Muscle of leg (tissue), 11 donors: ENCODE data around the gene ST6GALNAC3. TPM values are rescaled to one million over a fixed set of nuclear protein-coding genes. Genes with fewer than 3 reads are reported as not detected.

Source experiments
- DNase-seq: peaks from one replicate; pipeline ENCODE4 v3.0.0; 2013
- H3K27ac ChIP-seq: one replicate; pipeline ENCODE4 v1.5.1; 2013; ENCODE audit warnings: mild to moderate bottlenecking, low read length, control low read depth
- H3K27me3 ChIP-seq: one replicate; pipeline ENCODE4 v1.6.1; 2013; ENCODE audit warnings: low read length; ENCODE audit not compliant: control insufficient read depth, insufficient read depth
- H3K36me3 ChIP-seq: one replicate; pipeline ENCODE4 v1.6.1; 2013; ENCODE audit warnings: low read length; ENCODE audit not compliant: control insufficient read depth, insufficient read depth
- H3K4me1 ChIP-seq: one replicate; pipeline ENCODE4 v1.6.1; 2013; ENCODE audit warnings: low read length; ENCODE audit not compliant: control insufficient read depth, insufficient read depth
- H3K4me3 ChIP-seq: one replicate; pipeline ENCODE4 v1.5.1; 2013; ENCODE audit warnings: low read length, control low read depth
- H3K9me3 ChIP-seq: replicated peaks from 2 replicates; pipeline ENCODE4 v1.6.1; 2013; ENCODE audit warnings: low read depth, low read length; ENCODE audit not compliant: control insufficient read depth
- WGBS: methylation state at CpG from one replicate; pipeline ENCODE4 v1.1.5; 2013; ENCODE audit warnings: missing lambda C conversion rate; ENCODE audit not compliant: insufficient coverage; 5-methylcytosine and 5-hydroxymethylcytosine counted together
- polyA plus RNA-seq, 8 donors: library from polyadenylated mRNA; unstranded; fragments of 120-200 nt; gene quantifications; one replicate each; pipeline versions ENCODE4 v1.2.1 to v1.2.3, GENCODE V29; 2013; ENCODE audit warnings: inconsistent platforms in 1 of 8, low replicate concordance in 1 of 8; ENCODE audit not compliant: insufficient read length in 8 of 8, insufficient read depth in 1 of 8
- total RNA-seq: library from RNA; stranded (reverse); fragments of 120-200 nt; gene quantifications from one replicate; pipeline ENCODE4 v1.2.4, GENCODE V29; 2013

The ST6GALNAC3 gene
- total and polyA plus RNA-seq, 9 donors, result 3.6 to 9.0 (median 6.4) TPM

DNA sequence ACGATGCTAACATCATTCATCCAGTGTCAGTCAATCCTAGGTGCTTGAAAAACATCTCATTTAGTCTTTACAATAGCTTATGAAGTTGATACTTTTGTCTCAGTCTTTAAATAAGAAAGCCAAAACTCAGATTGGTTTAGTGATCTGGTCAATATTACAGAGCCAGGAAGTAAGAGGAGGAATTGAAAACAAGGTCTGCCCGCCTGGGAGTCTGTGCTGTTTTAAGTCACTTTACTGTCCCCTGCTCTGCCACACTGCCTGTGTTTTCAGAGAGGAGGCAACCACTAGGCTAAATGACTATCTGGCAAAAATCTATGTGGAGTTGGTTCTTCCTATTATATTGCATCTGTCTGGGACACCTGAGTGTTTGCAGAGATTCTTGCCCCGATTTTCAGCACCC lies 62.3 kb downstream of the ST6GALNAC3 start:
- Histone ChIP-seq H3K27ac (no peak overlapping the region), H3K27me3 (no peaks in the 10 kb centered on the region), H3K36me3 (no peaks in the 10 kb centered on the region), H3K4me1 (no peaks in the 10 kb centered on the region), H3K4me3 (no peak overlapping the region), H3K9me3 (no peaks in the 10 kb centered on the region)
- WGBS, result 67% methylated on average over 1 of the region's 3 CpGs
- DNase-seq, result no peak

DNA sequence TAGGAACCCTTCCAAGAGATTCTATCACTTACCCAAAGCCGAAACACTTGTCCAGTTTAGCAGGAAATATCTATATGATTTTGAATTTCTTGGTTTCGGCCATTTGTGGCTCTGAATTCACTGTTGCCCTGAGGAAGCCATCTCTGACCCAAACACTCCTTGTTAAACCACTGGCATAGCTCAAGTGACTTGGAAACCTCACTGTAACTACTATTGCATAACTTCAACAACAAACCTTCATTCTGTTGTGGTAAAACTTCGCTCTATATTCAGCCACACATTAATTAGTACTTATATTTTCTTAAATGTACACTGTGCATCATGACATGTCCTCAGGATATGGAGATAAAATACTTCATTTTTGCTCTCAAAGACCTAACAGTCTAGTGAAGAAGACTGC lies 63.2 kb downstream of the ST6GALNAC3 start:
- no peak overlapping the region for H3K27ac ChIP-seq
- DNase-seq, result no peak
- H3K4me3 ChIP-seq, result no peak overlapping the region
- no peaks in the 10 kb centered on the region for H3K9me3 ChIP-seq
- WGBS, result 100% methylated on average over 1 of the region's 3 CpGs
- H3K36me3 ChIP-seq, result no peaks in the 10 kb centered on the region
- H3K4me1 ChIP-seq, result no peaks in the 10 kb centered on the region
- H3K27me3 ChIP-seq, result no peaks in the 10 kb centered on the region

DNA sequence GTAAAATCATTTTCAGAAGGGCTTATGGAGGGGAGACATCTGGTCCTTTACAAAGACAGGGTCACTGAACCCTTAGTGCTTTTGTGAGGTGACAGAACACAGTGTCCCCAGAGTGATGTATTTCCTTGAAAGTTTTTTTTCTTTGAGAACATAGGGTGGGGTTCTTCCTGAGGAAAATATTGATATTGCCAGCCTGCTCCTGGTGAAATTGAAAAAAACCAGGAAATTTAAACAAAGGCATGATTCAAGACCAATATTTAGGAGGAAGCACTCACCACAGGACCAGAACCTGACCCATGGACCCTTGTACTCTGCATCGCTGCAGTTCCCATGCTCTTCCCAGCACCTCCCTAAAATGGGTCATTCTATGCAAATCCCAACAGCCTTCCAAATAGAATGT lies 63.7 kb downstream of the ST6GALNAC3 start:
- Histone ChIP-seq H3K4me1 (no peaks in the 10 kb centered on the region), H3K27me3 (no peaks in the 10 kb centered on the region), H3K27ac (no peak overlapping the region), H3K4me3 (no peak overlapping the region), H3K36me3 (no peaks in the 10 kb centered on the region), H3K9me3 (no peaks in the 10 kb centered on the region)
- DNase-seq, result no peak
- WGBS, result 86% methylated on average over 1 of the region's 1 CpG

DNA sequence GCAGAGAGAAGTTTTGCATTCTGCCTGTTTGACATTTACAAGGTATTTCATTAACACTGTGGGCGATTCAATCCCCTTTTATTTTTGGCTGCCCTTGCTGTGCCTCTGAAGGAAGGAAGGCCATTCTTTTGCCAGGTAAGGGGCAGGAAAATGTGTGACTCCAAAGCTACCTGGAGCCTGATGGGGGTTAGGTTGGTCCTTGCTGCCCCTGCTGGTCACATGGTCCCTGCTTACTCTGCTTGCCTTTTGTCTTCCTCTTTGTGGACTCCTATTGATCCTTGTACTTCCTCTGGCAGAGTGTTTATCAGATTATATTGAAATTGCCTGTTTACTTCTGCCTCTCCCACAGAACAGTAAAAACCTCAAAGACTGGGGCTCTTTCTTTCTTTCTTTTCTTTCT lies 65.7 kb downstream of the ST6GALNAC3 start:
- H3K27ac ChIP-seq, result no peak overlapping the region
- WGBS, result no CpG with 5 or more reads among the region's 1 CpG
- no peaks in the 10 kb centered on the region for H3K4me1 ChIP-seq

DNA sequence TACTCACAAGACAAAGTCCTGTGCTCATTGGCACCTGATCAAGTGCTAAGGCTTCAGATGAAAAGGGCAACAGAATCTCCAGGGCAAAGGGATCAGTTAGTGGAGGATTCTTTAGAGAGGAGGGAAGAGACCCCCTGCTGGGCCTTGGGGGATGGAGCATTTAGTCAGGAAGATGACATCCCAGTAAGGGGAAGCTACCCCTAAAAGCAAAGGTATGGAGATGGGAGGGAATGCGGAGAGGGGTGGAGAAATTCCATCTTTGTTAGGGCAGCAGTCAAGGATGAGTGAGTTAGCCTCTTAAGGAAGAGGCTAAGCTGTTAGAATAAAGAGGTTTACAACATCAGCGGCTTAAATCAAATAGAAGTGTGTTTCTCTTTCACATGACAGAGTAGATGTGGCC lies 67.4 kb downstream of the ST6GALNAC3 start:
- no peak overlapping the region for H3K27ac ChIP-seq
- WGBS, result 94% methylated on average over 2 of the region's 2 CpGs
- no peaks in the 10 kb centered on the region for H3K27me3 ChIP-seq
- no peak overlapping the region for H3K4me3 ChIP-seq
- no peak for DNase-seq
- H3K4me1 ChIP-seq, result no peaks in the 10 kb centered on the region
- no peaks in the 10 kb centered on the region for H3K36me3 ChIP-seq
- H3K9me3 ChIP-seq, result no peaks in the 10 kb centered on the region

More for the DNA sequence above, 65.7 kb downstream of the ST6GALNAC3 start:
- Histone ChIP-seq H3K4me3 (no peak overlapping the region), H3K9me3 (no peaks in the 10 kb centered on the region), H3K27me3 (no peaks in the 10 kb centered on the region), H3K36me3 (no peaks in the 10 kb centered on the region)
- DNase-seq, result no peak

DNA sequence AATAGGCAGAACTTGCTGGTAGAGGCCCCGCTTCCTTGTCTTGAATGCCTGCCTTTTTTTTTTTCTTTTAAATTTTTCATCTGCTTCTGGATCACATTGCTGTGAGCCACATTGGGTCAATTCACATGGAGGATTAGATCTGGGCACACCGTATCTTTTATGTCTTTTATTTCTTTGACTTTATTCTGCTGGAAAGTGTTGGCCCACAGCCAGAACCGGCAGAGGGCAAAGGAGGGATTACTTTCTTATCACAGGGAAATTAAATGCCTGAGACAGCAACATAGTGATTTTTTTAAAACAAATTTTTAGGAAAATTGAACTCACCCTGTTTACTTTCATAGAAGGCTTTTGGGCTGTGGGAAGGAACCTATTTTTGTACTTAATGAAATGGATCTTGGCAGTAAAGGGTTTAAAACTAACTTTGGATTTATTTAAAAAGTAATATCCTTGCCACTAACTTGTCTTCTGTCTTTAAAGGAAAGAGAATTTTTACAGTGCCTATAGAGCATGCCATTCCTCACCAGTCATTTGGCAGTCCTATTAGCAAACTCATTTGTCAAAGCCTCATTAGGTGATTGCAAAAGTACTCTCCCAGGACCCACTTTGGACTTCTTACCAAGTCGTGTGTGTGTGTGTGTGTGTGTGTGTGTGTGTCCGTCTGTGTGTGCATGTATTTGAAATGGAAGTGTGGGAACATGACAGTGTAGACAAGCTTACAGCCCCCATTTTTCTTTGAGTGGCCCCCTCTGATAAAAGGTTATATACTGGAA lies 68.4 kb downstream of the ST6GALNAC3 start:
- Histone ChIP-seq H3K9me3 (no peaks in the 10 kb centered on the region), H3K36me3 (no peaks in the 10 kb centered on the region), H3K4me3 (no peak overlapping the region), H3K4me1 (no peaks in the 10 kb centered on the region), H3K27ac (no peak overlapping the region), H3K27me3 (no peaks in the 10 kb centered on the region)
- no peak for DNase-seq
- no CpG with 5 or more reads among the region's 5 CpGs for WGBS

DNA sequence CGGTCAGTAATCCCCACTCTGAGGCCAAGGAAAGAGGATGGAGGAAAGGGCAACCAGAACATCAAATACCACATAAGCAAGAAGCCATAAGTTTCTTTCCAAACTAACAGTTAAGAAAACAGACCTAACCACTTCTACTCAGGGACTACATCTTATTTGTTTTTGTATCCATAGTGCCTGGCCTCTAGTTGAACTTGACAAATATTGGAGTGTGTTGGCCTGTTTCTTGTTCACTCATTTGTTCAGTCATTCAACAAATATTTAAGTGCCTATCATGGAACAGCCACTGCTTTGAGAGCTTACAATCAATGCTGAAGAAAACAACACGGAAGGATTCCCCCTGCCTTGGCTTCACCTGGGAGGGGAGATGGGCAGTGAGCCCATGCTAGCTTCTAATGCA lies 69.7 kb downstream of the ST6GALNAC3 start:
- Histone ChIP-seq H3K27ac (no peak overlapping the region), H3K4me3 (no peak overlapping the region), H3K9me3 (no peaks in the 10 kb centered on the region), H3K4me1 (no peaks in the 10 kb centered on the region), H3K36me3 (no peaks in the 10 kb centered on the region), H3K27me3 (no peaks in the 10 kb centered on the region)
- no CpG with 5 or more reads among the region's 2 CpGs for WGBS
- DNase-seq, result no peak

DNA sequence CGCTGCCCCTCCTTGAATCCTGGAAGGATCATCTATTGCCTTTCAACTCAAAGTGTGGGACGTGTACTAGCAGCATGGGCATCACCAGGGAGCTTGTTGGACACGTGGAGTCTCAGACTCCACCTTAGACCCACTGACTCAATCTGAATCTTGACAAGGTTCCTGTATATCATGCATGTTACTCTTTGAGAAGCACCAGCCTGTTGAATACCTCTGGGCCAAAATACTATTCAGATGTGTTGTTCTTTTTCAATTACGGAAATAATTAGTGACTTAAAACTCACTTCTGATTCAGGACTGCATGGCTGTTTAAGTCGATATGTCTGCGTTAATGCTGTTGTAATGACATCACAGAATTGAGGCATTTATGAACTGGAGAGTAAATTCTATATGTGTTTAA lies 70.8 kb downstream of the ST6GALNAC3 start:
- no peak for DNase-seq
- Histone ChIP-seq H3K27me3 (no peaks in the 10 kb centered on the region), H3K36me3 (no peaks in the 10 kb centered on the region), H3K27ac (no peak overlapping the region), H3K9me3 (no peaks in the 10 kb centered on the region), H3K4me3 (no peak overlapping the region), H3K4me1 (no peaks in the 10 kb centered on the region)
- 62% methylated on average over 3 of the region's 6 CpGs for WGBS

DNA sequence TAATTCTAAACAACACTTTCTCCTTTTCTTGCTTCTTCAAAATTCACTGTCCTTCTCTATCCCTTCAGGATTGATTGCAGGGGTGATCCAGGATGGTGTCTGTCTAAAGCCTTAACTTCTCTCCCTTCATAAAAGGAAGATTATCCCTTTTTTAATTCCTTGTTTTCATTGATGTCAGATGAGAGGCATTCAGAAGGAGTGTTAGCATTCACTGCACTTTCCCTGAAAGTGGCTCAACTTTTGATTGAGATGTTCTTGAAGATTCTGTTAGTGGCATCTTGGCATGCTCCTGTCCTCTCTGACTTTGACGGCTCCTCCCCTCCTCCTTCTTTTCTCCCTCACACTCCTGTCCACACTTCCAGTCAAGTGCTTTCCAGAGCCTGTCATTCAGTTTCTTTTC lies 71.6 kb downstream of the ST6GALNAC3 start:
- Histone ChIP-seq H3K27ac (no peak overlapping the region), H3K4me1 (no peaks in the 10 kb centered on the region), H3K27me3 (no peaks in the 10 kb centered on the region), H3K4me3 (no peak overlapping the region), H3K36me3 (no peaks in the 10 kb centered on the region), H3K9me3 (no peaks in the 10 kb centered on the region)
- 83% methylated on average over 1 of the region's 1 CpG for WGBS
- no peak for DNase-seq

DNA sequence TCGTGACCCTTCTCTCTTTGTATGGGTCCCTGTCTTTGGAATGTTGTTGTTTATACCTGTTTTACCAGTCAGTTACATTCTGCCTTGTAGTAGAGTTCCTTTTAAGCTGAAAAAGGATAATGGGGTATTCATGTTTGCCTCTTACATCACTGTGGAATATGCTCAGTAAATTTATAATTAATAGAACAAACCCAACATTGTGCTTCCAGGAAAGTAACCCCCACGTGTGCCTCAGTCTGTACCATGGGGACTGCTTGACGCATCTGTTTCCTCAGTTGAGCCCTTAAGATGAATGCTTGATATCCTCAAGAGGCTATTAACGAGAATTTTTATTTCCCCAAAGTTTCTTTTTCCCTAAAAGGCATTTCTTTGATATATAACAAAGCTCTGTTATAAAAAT lies 73.4 kb downstream of the ST6GALNAC3 start:
- no peak for DNase-seq
- Histone ChIP-seq H3K4me1 (no peaks in the 10 kb centered on the region), H3K27ac (no peak overlapping the region), H3K9me3 (no peaks in the 10 kb centered on the region), H3K36me3 (no peaks in the 10 kb centered on the region), H3K4me3 (no peak overlapping the region), H3K27me3 (no peaks in the 10 kb centered on the region)
- no CpG with 5 or more reads among the region's 4 CpGs for WGBS

DNA sequence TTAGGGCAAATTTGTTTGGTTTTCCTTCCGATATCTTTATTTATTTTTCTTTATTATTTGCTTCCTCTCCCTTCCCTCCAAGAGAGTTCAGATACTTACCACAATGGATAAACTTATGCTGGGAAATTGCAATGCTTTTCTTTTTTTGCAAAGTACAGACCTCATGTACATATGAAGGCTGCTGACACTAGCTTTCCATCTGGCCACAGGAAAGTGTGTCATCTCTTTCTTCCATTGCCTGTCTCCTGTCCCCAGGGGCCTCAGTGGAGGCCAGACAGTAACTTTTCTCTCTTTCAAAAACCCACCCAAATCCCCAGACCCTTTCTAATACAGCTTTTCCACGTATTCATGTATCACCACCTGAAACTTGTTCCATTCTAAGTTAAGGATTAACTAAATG lies 73.9 kb downstream of the ST6GALNAC3 start:
- DNase-seq, result peak; percentile 20
- Histone ChIP-seq H3K36me3 (no peaks in the 10 kb centered on the region), H3K27me3 (no peaks in the 10 kb centered on the region), H3K4me1 (no peaks in the 10 kb centered on the region), H3K4me3 (no peak overlapping the region), H3K27ac (no peak overlapping the region), H3K9me3 (no peaks in the 10 kb centered on the region)
- no CpG with 5 or more reads among the region's 2 CpGs for WGBS
